GM12878 (cell line): ENCODE measurements around the gene TTC19. TPM values are rescaled to one million over a fixed set of nuclear protein-coding genes. Genes with fewer than 3 reads are reported as not detected.
"Not testable (repeated sequence)": the region's sequence is repeated elsewhere in the genome, so short reads cannot be mapped to it uniquely, and the experiment has no call there.

Experiments used
- ATAC-seq: fragments of 200-7000 bp; cut with Tn5 transposase; 3 replicates; pipeline ENCODE4 v1.9.1; 2020; ENCODE audit warnings: mild to moderate bottlenecking, moderate library complexity
- BruUV-seq: library from RNA; stranded (reverse); fragments of 400-500 nt; replicated peaks from 2 replicates; lab custom pipeline; 2021; lab: Mats Ljungman, UMichigan
- CTCF ChIA-PET: fragments of 300-600 bp; sonication (Branson Sonifier 250); formaldehyde crosslinking; extraction: SDS; loops from one replicate; lab custom pipeline; 2021; ENCODE audit warnings: inconsistent platforms; lab: Yijun Ruan, JAX
- POLR2A ChIA-PET: fragments of 350-600 bp; formaldehyde crosslinking; extraction: SDS; loops from one replicate; lab custom pipeline; 2021; ENCODE audit warnings: inconsistent platforms; lab: Charles Lee
- RAD21 ChIA-PET: fragments of 300-600 bp; sonication (Branson Sonifier 250); formaldehyde crosslinking; loops from one replicate; lab custom pipeline; 2023; ENCODE audit warnings: antibody characterized with exemption; ENCODE audit not compliant: unreplicated experiment; lab: Charles Lee
- SMC1A ChIA-PET: fragments of 300-600 bp; sonication (Branson Sonifier 250); formaldehyde crosslinking; loops from one replicate; lab custom pipeline; 2023; ENCODE audit not compliant: unreplicated experiment, uncharacterized antibody; lab: Charles Lee
- DNase-seq: peaks from one replicate; pipeline ENCODE4 v3.0.0-alpha.2; 2011; ENCODE audit warnings: low read depth, low spot score
- FAIRE-seq: peaks from 3 replicates; lab custom pipeline; 2011; peaks lifted over from hg19 to GRCh38; lab: Jason Lieb, UNC
- H2AFZ ChIP-seq: 2 replicates; pipeline ENCODE4 v1.6.0; 2011; ENCODE audit warnings: low read depth, low read length, control low read depth; ENCODE audit not compliant: control insufficient read depth
- H3K27ac ChIP-seq: 2 replicates; pipeline ENCODE4 v1.5.1; 2011; ENCODE audit warnings: control low read depth; ENCODE audit not compliant: control insufficient read depth, insufficient read depth
- H3K27me3 ChIP-seq, 2 experiments: replicated peaks in 1 of 2; 2 replicates each; pipeline versions ENCODE4 v1.6.0 to v1.6.1; 2011; ENCODE audit warnings: low read length in 1 of 2; ENCODE audit not compliant: control insufficient read depth in 2 of 2, insufficient read depth in 2 of 2
- H3K36me3 ChIP-seq, 2 experiments: 2 replicates each; pipeline ENCODE4 v1.5.1; 2011; ENCODE audit warnings: low read length in 1 of 2; ENCODE audit not compliant: control insufficient read depth in 2 of 2, insufficient read depth in 2 of 2
- H3K4me1 ChIP-seq: 2 replicates; pipeline ENCODE4 v1.6.1; 2011; ENCODE audit warnings: mild to moderate bottlenecking, low read length, moderate library complexity, mixed read lengths; ENCODE audit not compliant: control insufficient read depth, insufficient read depth
- H3K4me2 ChIP-seq: 2 replicates; pipeline ENCODE4 v1.6.0; 2011; ENCODE audit warnings: control low read depth; ENCODE audit not compliant: control insufficient read depth, insufficient read depth
- H3K4me3 ChIP-seq: fragments of 200-600 bp; sonication (generic); 2 replicates; pipeline ENCODE4 v1.5.1; 2016
- H3K79me2 ChIP-seq: 2 replicates; pipeline ENCODE4 v1.6.0; 2011; ENCODE audit warnings: low read length; ENCODE audit not compliant: control insufficient read depth, insufficient read depth
- H3K9ac ChIP-seq: 2 replicates; pipeline ENCODE4 v1.8.0; 2011; ENCODE audit warnings: low read length, control low read depth, mixed read lengths; ENCODE audit not compliant: control insufficient read depth, insufficient read depth
- H3K9me3 ChIP-seq: replicated peaks from 3 replicates; pipeline ENCODE4 v1.5.1; 2011; ENCODE audit warnings: mild to moderate bottlenecking, low read length; ENCODE audit not compliant: control insufficient read depth, insufficient read depth
- H4K20me1 ChIP-seq: 2 replicates; pipeline ENCODE4 v1.6.0; 2011; ENCODE audit not compliant: control insufficient read depth, insufficient read depth
- ASH2L ChIP-seq: fragments of 300-600, 200-600 bp; sonication (generic); IDR thresholded peaks from 2 replicates; pipeline ENCODE4 v1.6.1; 2017; ENCODE audit warnings: low read depth, mild to moderate bottlenecking, borderline replicate concordance
- ETV6 ChIP-seq, 2 experiments: fragments of 450-650 bp in 1 of 2; IDR thresholded peaks in 1 of 2; conservative IDR thresholded peaks in 1 of 2; 2 replicates each; pipeline ENCODE4 v1.6.1; 2014; ENCODE audit warnings: antibody characterized with exemption in 1 of 2, borderline replicate concordance in 1 of 2, low read depth in 1 of 2, mild to moderate bottlenecking in 1 of 2, moderate library complexity in 1 of 2
- FOS ChIP-seq: IDR thresholded peaks from 3 replicates; pipeline ENCODE4 v1.6.1; 2011; ENCODE audit warnings: borderline replicate concordance; ENCODE audit not compliant: insufficient read length; ENCODE audit errors: extremely low read depth
- GATAD2B ChIP-seq: fragments of 450-650 bp; conservative IDR thresholded peaks from 2 replicates; pipeline ENCODE4 v1.6.1; 2017; ENCODE audit warnings: low read depth, mild to moderate bottlenecking, moderate library complexity
- KLF5 ChIP-seq: fragments of 450-650 bp; IDR thresholded peaks from 2 replicates; pipeline ENCODE4 v1.6.1; 2014; ENCODE audit warnings: mild to moderate bottlenecking; ENCODE audit not compliant: partially characterized antibody
- MTA2 ChIP-seq: fragments of 450-650 bp; IDR thresholded peaks from 2 replicates; pipeline ENCODE4 v1.6.1; 2016; ENCODE audit warnings: low read depth, mild to moderate bottlenecking, moderate library complexity
- NBN ChIP-seq: fragments of 450-650 bp; IDR thresholded peaks from 2 replicates; pipeline ENCODE4 v1.6.1; 2016
- NR2C1 ChIP-seq: fragments of 450-650 bp; IDR thresholded peaks from 2 replicates; pipeline ENCODE4 v1.6.1; 2017; ENCODE audit warnings: antibody characterized with exemption, mild to moderate bottlenecking, moderate library complexity
- RCOR1 ChIP-seq: conservative IDR thresholded peaks from 2 replicates; pipeline ENCODE4 v1.6.1; 2012; ENCODE audit warnings: low read depth, low read length, improper control_type of control experiment
- SIX5 ChIP-seq: IDR thresholded peaks from 2 replicates; pipeline ENCODE4 v1.6.1; 2011; ENCODE audit warnings: mild to moderate bottlenecking, low read depth, low read length, moderate library complexity; ENCODE audit not compliant: severe bottlenecking
- SREBF1 ChIP-seq: IDR thresholded peaks from 2 replicates; pipeline ENCODE4 v1.6.1; 2012; ENCODE audit warnings: mild to moderate bottlenecking, low read length
- ZNF217 ChIP-seq: fragments of 450-650 bp; IDR thresholded peaks from 2 replicates; pipeline ENCODE4 v1.6.1; 2017; ENCODE audit warnings: antibody characterized with exemption, mild to moderate bottlenecking
- ZNF384 ChIP-seq: IDR thresholded peaks from 2 replicates; pipeline ENCODE4 v1.6.1; 2012; ENCODE audit warnings: low read depth, mild to moderate bottlenecking, low read length, improper control_type of control experiment, borderline replicate concordance
- ZZZ3 ChIP-seq: IDR thresholded peaks from 2 replicates; pipeline ENCODE4 v1.6.1; 2011; ENCODE audit warnings: low read depth; ENCODE audit not compliant: control insufficient read depth, insufficient read length
- WGBS: methylation state at CpG from one replicate; pipeline ENCODE4 v1.1.6; 2016; ENCODE audit warnings: low lambda C conversion rate; ENCODE audit not compliant: insufficient replicate concordance, insufficient coverage; ENCODE audit errors: missing lambda C conversion rate; 5-methylcytosine and 5-hydroxymethylcytosine counted together
- in situ Hi-C: fragments of 300-500 bp; cut with MboI; formaldehyde crosslinking; loops from 9 replicates; pipeline ENCODE4 v1.14.3; 2018; ENCODE audit warnings: mixed read lengths
- intact Hi-C: fragments of 100-400 bp; cut with micrococcal nuclease; formaldehyde crosslinking; loops from one replicate; pipeline ENCODE4 v1.14.2; 2022; ENCODE audit not compliant: unreplicated experiment
- polyA plus RNA-seq, 11 experiments: library from polyadenylated mRNA; depleted of rRNA in 4 of 11; unstranded in 6 of 11; stranded (reverse) in 5 of 11; fragments of >200 nt; fragmentation: Nextera tagmentation in 4 of 11; fragmentation: Illumina TruSeq in 1 of 11; extraction: Ambion mirVana in 4 of 11; extraction: Trizol in 1 of 11; gene quantifications; 1 replicate in 1 of 11; 2 replicates in 10 of 11; pipeline versions ENCODE4 v1.2.1 to v1.2.3, GENCODE V29; 2011 to 2016; ENCODE audit warnings: inconsistent platforms in 2 of 11, missing spikeins in 2 of 11, low read depth in 1 of 11
- total RNA-seq, 4 experiments: library from RNA; depleted of rRNA in 3 of 4; stranded (reverse); fragments of >200 nt in 3 of 4; fragmentation: Illumina TruSeq in 1 of 4; extraction: Trizol in 1 of 4; gene quantifications; 2 replicates each; pipeline versions ENCODE4 v1.2.1 to v1.2.3, GENCODE V29; 2013 to 2021
- TF ChIP-seq, protein P1 (sequence below): fragments of 450-650 bp; IDR thresholded peaks from 2 replicates; pipeline ENCODE4 v1.6.1; 2016; ENCODE audit warnings: mild to moderate bottlenecking

The TTC19 gene
- total and polyA plus RNA-seq, 10 of the 15 experiments (the other 5 are each of a cell fraction or from before 2014, with no cell fraction given), result 5.3 to 29.8 (median 20.1) TPM

DNA sequence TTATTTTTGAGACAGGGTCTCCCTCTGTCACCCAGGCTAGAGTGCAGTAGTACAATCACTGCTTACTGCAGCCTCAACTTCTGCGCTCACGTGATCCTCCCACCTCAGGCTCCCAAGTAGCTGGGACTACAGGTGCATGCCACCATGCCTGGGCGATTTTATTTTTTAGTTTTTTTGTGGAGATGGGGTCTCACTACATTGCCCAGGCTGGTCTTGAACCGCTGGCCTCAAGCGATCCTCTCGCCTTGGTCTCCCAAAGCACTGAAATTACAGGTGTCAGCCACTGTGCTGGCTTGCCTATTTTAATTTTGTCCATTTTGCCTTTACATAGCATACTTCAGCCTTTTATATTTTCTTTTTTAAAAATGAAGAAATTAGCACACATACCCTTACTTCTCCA lies 51.2 kb downstream of the TTC19 start (continued):
- TF ChIP-seq, protein P1, sequence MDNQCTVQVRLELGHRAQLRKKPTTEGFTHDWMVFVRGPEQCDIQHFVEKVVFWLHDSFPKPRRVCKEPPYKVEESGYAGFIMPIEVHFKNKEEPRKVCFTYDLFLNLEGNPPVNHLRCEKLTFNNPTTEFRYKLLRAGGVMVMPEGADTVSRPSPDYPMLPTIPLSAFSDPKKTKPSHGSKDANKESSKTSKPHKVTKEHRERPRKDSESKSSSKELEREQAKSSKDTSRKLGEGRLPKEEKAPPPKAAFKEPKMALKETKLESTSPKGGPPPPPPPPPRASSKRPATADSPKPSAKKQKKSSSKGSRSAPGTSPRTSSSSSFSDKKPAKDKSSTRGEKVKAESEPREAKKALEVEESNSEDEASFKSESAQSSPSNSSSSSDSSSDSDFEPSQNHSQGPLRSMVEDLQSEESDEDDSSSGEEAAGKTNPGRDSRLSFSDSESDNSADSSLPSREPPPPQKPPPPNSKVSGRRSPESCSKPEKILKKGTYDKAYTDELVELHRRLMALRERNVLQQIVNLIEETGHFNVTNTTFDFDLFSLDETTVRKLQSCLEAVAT, result no peak

DNA sequence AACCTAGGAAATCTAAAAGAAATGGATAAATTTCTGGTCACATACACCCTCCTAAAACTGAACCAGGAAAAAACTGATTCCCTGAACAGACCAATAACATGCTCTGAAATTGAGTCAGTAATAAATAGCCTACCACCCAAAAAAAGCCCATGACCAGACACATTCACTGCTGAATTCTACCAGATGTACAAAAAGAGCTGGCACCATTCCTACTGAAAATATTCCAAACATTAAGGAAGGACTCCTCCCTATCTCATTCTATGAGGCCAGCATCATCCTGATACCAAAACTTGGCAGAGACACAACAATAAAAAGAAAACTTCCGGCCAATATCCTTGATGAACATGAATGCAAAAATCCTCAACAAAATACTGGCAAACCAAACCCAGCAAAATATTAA lies 52.9 kb downstream of the TTC19 start:
- Histone ChIP-seq H3K4me2 (no peak overlapping the region), H3K4me3 (no peak overlapping the region), H2AFZ (no peak overlapping the region), H3K4me1 (no peaks in the 10 kb centered on the region), H3K27me3 (no peaks in the 10 kb centered on the region), H3K9ac (no peak overlapping the region), H4K20me1 (no peaks in the 10 kb centered on the region), H3K36me3 (peaks cover 4 to 28% of the 10 kb centered on the region in 2 experiments; a peak in 3 of 4 replicates), H3K27ac (no peak overlapping the region), H3K9me3 (no peaks in the 10 kb centered on the region), H3K79me2 (no peaks in the 10 kb centered on the region)
- POLR2A ChIA-PET, result no interaction called here
- no TSS peak for BruUV-seq
- ATAC-seq (no peak), FAIRE-seq (no peak), DNase-seq (no peak)
- intact Hi-C loops (no loop called here), in situ Hi-C loops (no loop called here)
- RAD21 ChIA-PET, result interaction anchor here (1.1 kb wide), 1 partner anchor 469 kb away, joined by 4 read pairs; no protein-coding TSS in a partner anchor
- no peak for TF ChIP-seq KLF5
- no peak for TF ChIP-seq ZNF217
- TF ChIP-seq SIX5, result no peak
- no peak for TF ChIP-seq MTA2
- TF ChIP-seq NR2C1, result no peak
- no peak for TF ChIP-seq ASH2L
- TF ChIP-seq RCOR1, result no peak
- no peak for TF ChIP-seq ZNF384
- TF ChIP-seq ZZZ3, result no peak
- no peak for TF ChIP-seq GATAD2B
- TF ChIP-seq NBN, result no peak
- TF ChIP-seq SREBF1, result no peak
- no peak for TF ChIP-seq ETV6 (conservative IDR thresholded peaks at IDR 0.05 in 1 of 2, IDR thresholded peaks at IDR 0.05 in 1 of 2; ENCODE audit: borderline replicate concordance in 1 of 2, low read depth in 1 of 2)
- no peak for TF ChIP-seq FOS
- CTCF ChIA-PET, result no interaction called here
- 88% methylated on average over 1 of the region's 1 CpG for WGBS
- SMC1A ChIA-PET, result no interaction called here

DNA sequence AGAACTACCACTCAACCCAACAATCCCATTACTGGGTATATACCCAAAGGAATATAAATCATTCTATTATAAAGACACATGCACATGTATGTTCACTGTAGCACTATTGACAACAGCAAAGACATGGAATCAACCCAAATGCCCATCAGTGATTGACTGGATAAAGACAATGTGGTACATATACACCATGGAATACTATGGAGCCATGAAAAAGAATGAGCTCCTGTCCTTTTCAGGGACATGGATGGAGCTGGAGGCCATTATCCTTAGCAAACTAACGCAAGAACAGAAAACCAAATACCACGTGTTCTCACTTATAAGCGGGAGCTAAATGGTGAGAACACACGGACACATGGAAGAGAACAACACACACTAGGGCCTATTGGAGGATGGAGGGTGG lies 55.5 kb downstream of the TTC19 start:
- peaks cover 3 to 41% of the 10 kb centered on the region in 2 experiments for H3K36me3 ChIP-seq
- POLR2A ChIA-PET, in situ Hi-C loops, H3K4me1 ChIP-seq, H3K9me3 ChIP-seq, ATAC-seq, H3K27ac ChIP-seq, H3K9ac ChIP-seq, H2AFZ ChIP-seq, H3K4me3 ChIP-seq, intact Hi-C loops, FAIRE-seq, DNase-seq, RAD21 ChIA-PET, BruUV-seq, H3K4me2 ChIP-seq, H4K20me1 ChIP-seq, H3K27me3 ChIP-seq, H3K79me2 ChIP-seq: not testable (repeated sequence)
- ChIA-PET SMC1A (interaction anchor here (1.5 kb wide), 1 partner anchor 8 kb away, joined by 7 read pairs; no protein-coding TSS in a partner anchor), CTCF (interaction anchor here (0.6 to 0.7 kb wide), 2 partner anchors 154 to 237 kb away, joined by 3 read pairs; no protein-coding TSS in a partner anchor)
- 92% methylated on average over 4 of the region's 4 CpGs for WGBS
